CD4-positive, alpha-beta T cell treated with Interleukin-4 for 1 hour (primary cell): ENCODE measurements around the gene TP73.

Experiments
- DNase-seq, 2 donors: peaks; one replicate each; pipeline ENCODE4 v3.0.0-alpha.2; 2020 to 2022

The TP73 gene

GRCh38 chr1:3654549-3655281 is 2.4 kb downstream of the TP73 start:
- no peak for DNase-seq

- no peak for DNase-seq
These were observed 4.3 kb downstream of the TP73 start for GRCh38 chr1:3656450-3657095.

- DNase-seq, result no peak
These were observed 4.8 kb downstream of the TP73 start for GRCh38 chr1:3657096-3657475.

- no peak for DNase-seq
These were observed 5.4 kb downstream of the TP73 start for GRCh38 chr1:3657578-3658230.

GRCh38 chr1:3658231-3658615 is 5.9 kb downstream of the TP73 start:
- no peak for DNase-seq

- DNase-seq, result no peak
These were observed 6.8 kb downstream of the TP73 start for GRCh38 chr1:3659093-3659492.

- DNase-seq, result no peak
These were observed 8.4 kb downstream of the TP73 start for GRCh38 chr1:3660704-3661103.

- DNase-seq, result no peak
These were observed 9.3 kb downstream of the TP73 start for GRCh38 chr1:3661631-3662030.

GRCh38 chr1:3662080-3662671 is 9.9 kb downstream of the TP73 start:
- no peak for DNase-seq

GRCh38 chr1:3663999-3664699 is 11.8 kb downstream of the TP73 start:
- no peak for DNase-seq

GRCh38 chr1:3664700-3665375 is 12.5 kb downstream of the TP73 start:
- no peak for DNase-seq

- DNase-seq, result no peak
These were observed 15.8 kb downstream of the TP73 start for GRCh38 chr1:3668148-3668547.

- peak in 1 of 2 donors; percentile 54 for DNase-seq
These were observed 16.4 kb downstream of the TP73 start for GRCh38 chr1:3668585-3669300.

GRCh38 chr1:3669421-3669821 is 17.1 kb downstream of the TP73 start:
- no peak for DNase-seq

- no peak for DNase-seq
These were observed 17.7 kb downstream of the TP73 start for GRCh38 chr1:3669971-3670431.

GRCh38 chr1:3670823-3671265 is 18.5 kb downstream of the TP73 start:
- no peak for DNase-seq

GRCh38 chr1:3671371-3672180 is 19.3 kb downstream of the TP73 start:
- no peak for DNase-seq

GRCh38 chr1:3672231-3672970 is 20.1 kb downstream of the TP73 start:
- no peak for DNase-seq

GRCh38 chr1:3672971-3673361 is 20.6 kb downstream of the TP73 start:
- DNase-seq, result no peak
